Left ventricle myocardium inferior (tissue), 1 donor: ENCODE data around the gene GREM2. TPM values are rescaled to one million over a fixed set of nuclear protein-coding genes. Genes with fewer than 3 reads are reported as not detected.

Source experiments
- DNase-seq: peaks from one replicate; pipeline ENCODE4 v3.0.0-alpha.2; 2020
- H3K27ac ChIP-seq: fragments of 200-600 bp; replicated peaks from 2 replicates; pipeline ENCODE4 v1.8.0; 2021
- H3K27me3 ChIP-seq: fragments of 200-600 bp; 2 replicates; pipeline ENCODE4 v1.8.0; 2021; ENCODE audit warnings: low read depth
- H3K36me3 ChIP-seq: fragments of 200-600 bp; 2 replicates; pipeline ENCODE4 v1.8.0; 2021
- H3K4me1 ChIP-seq: fragments of 200-600 bp; 2 replicates; pipeline ENCODE4 v1.8.0; 2021
- H3K4me3 ChIP-seq: fragments of 200-600 bp; 2 replicates; pipeline ENCODE4 v1.8.0; 2021; ENCODE audit warnings: mild to moderate bottlenecking, moderate library complexity
- H3K9me3 ChIP-seq: fragments of 200-600 bp; replicated peaks from 2 replicates; pipeline ENCODE4 v1.8.0; 2021
- intact Hi-C: fragments of 100-400 bp; cut with micrococcal nuclease; formaldehyde crosslinking; loops from one replicate; pipeline ENCODE4 v1.11.0; 2022
- total RNA-seq: library from RNA; stranded (reverse); fragmentation: NEBNext Ultra II Directional; extraction: Animal tissue kit (Norgen Biotek cat#: 25700); gene quantifications from one replicate; pipeline ENCODE4 v1.2.1, GENCODE V29; 2021
- TF ChIP-seq, protein P1 (sequence below): fragments of 200-600 bp; IDR thresholded peaks from 2 replicates; pipeline ENCODE4 v1.8.0; 2021; ENCODE audit warnings: antibody characterized with exemption, mild to moderate bottlenecking, borderline replicate concordance
- donor health status: DM: no; HTN: yes; CAD: no; lungs with severe emphysema.

Gene GREM2
- total RNA-seq, 1 donor from 2014 or later, result not detected

DNA sequence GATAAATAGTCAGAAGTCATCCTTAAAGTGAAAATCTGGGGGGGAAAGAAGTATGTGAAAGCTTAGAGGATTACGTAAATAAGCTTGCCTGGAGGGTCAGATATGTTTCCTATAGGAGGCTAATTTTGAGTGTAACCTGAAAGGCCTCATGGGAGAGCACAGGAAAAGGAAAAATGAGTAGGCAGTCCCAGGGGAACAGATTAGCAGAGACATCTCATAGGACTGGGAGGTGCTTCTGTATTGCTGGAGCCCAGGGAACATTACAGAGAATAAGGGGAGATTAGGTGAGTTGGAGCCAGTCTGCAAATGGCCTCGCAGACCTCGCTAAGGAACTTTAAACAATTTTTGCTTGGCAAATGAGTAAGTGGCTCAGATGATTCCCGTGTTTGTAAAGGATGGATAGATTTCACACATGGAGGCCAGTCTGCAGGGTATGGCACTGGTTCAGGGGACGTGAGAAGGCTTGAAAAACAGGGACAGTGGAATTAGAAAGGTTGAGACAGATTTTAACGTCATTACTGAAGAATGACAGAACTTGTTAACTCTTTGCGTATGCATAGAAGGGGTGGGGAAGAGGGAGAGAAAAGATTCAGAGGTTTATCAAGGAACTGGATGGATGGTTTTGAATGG is 149.1 kb downstream of the GREM2 start:
- H3K27ac ChIP-seq, result no peak overlapping the region
- no peak for DNase-seq
- H3K9me3 ChIP-seq, result no peaks in the 10 kb centered on the region
- no peak overlapping the region for H3K4me3 ChIP-seq
- no peaks in the 10 kb centered on the region for H3K36me3 ChIP-seq
- H3K4me1 ChIP-seq, result no peaks in the 10 kb centered on the region
- intact Hi-C loops, result no loop called here
- H3K27me3 ChIP-seq, result peaks cover 12% of the 10 kb centered on the region
- TF ChIP-seq, protein P1, sequence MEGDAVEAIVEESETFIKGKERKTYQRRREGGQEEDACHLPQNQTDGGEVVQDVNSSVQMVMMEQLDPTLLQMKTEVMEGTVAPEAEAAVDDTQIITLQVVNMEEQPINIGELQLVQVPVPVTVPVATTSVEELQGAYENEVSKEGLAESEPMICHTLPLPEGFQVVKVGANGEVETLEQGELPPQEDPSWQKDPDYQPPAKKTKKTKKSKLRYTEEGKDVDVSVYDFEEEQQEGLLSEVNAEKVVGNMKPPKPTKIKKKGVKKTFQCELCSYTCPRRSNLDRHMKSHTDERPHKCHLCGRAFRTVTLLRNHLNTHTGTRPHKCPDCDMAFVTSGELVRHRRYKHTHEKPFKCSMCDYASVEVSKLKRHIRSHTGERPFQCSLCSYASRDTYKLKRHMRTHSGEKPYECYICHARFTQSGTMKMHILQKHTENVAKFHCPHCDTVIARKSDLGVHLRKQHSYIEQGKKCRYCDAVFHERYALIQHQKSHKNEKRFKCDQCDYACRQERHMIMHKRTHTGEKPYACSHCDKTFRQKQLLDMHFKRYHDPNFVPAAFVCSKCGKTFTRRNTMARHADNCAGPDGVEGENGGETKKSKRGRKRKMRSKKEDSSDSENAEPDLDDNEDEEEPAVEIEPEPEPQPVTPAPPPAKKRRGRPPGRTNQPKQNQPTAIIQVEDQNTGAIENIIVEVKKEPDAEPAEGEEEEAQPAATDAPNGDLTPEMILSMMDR, result no peak

GRCh38 chr1:240462277-240462676 is 149.7 kb downstream of the GREM2 start:
- intact Hi-C loops, result no loop called here
- Histone ChIP-seq H3K4me1 (no peaks in the 10 kb centered on the region), H3K27ac (no peak overlapping the region), H3K27me3 (peaks cover 12% of the 10 kb centered on the region), H3K4me3 (no peak overlapping the region), H3K36me3 (no peaks in the 10 kb centered on the region), H3K9me3 (no peaks in the 10 kb centered on the region)
- TF ChIP-seq, protein P1, result no peak
- DNase-seq, result no peak

- Histone ChIP-seq H3K36me3 (no peaks in the 10 kb centered on the region), H3K27ac (no peak overlapping the region), H3K4me1 (no peaks in the 10 kb centered on the region), H3K9me3 (no peaks in the 10 kb centered on the region), H3K4me3 (no peak overlapping the region), H3K27me3 (no peaks in the 10 kb centered on the region)
- intact Hi-C loops, result no loop called here
- TF ChIP-seq, protein P1, result no peak
- DNase-seq, result no peak
Measured at GRCh38 chr1:240457203-240457602, 154.8 kb downstream of the GREM2 start.

GRCh38 chr1:240455228-240455821 is 156.6 kb downstream of the GREM2 start:
- no peaks in the 10 kb centered on the region for H3K27me3 ChIP-seq
- TF ChIP-seq, protein P1, result no peak
- no peak overlapping the region for H3K27ac ChIP-seq
- H3K4me1 ChIP-seq, result no peaks in the 10 kb centered on the region
- no peaks in the 10 kb centered on the region for H3K9me3 ChIP-seq
- H3K36me3 ChIP-seq, result no peaks in the 10 kb centered on the region
- no peak overlapping the region for H3K4me3 ChIP-seq
- DNase-seq, result no peak
- intact Hi-C loops, result no loop called here

DNA sequence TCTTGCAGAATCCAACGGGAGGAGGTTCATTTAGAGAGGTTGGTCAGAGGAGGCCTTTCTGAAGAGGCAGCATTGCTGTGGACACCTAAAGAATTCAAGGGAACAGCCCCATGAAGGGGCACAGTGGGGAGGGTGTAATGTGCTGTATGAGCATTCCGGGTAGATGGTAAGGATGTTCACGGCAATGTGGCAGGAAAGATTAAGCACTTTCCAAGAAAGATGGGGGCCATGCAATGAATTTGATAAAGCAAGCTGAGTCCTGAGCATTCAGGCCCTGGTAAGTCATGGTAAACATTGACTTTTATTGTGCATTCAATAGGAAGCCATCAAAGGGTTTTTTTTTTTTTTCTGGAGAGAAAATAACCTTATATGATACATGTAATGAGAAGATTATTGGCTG is 166.6 kb downstream of the GREM2 start:
- intact Hi-C loops, result no loop called here
- no peak overlapping the region for H3K27ac ChIP-seq

More for the DNA sequence above, 166.6 kb downstream of the GREM2 start:
- DNase-seq, result no peak
- no peaks in the 10 kb centered on the region for H3K36me3 ChIP-seq
- no peaks in the 10 kb centered on the region for H3K4me1 ChIP-seq
- H3K4me3 ChIP-seq, result no peak overlapping the region
- TF ChIP-seq, protein P1, result no peak
- H3K9me3 ChIP-seq, result no peaks in the 10 kb centered on the region
- no peaks in the 10 kb centered on the region for H3K27me3 ChIP-seq
